SIG-M5 treated with dmso at 0.1 percent for 504 hours (cell line): ENCODE results near the gene PTPN22.

Experiments used
- DNase-seq: peaks from one replicate; lab custom pipeline; 2025; ENCODE audit not compliant: unreplicated experiment; lab: John Stamatoyannopoulos, UW

The PTPN22 gene

GRCh38 chr1:113887402-113888175 is 16.1 kb upstream of the PTPN22 start, which contains the start of gene BCL2L15:
BCL2L15 (minus strand) TSS chr1:113887581; CDS start chr1:113887375, 206 bp downstream.
- no peak for DNase-seq

- no peak for DNase-seq
These were observed 15.2 kb upstream of the PTPN22 start for GRCh38 chr1:113886417-113887401.

GRCh38 chr1:113881661-113882060 is 10.1 kb upstream of the PTPN22 start:
- DNase-seq = no peak

DNA sequence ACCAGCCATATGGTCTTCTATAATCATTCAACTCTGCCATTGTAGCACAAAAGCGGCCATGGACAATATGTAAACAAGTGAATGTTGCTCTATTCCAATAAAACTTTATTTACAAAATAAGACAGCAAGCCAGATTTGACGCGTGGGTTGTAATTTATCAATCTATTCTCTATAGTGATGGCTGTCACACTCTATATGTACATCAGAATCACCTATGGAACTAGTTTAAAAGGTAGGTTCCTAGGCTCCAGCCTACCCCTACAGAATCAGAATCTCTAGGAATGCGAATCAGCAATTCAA is 8.2 kb upstream of the PTPN22 start:
- DNase-seq = no peak

- no peak for DNase-seq
These were observed 4.7 kb upstream of the PTPN22 start for GRCh38 chr1:113876176-113876575.

- DNase-seq = no peak
These were observed 4.2 kb upstream of the PTPN22 start for GRCh38 chr1:113875714-113876113.

GRCh38 chr1:113874012-113874879 is 2.7 kb upstream of the PTPN22 start:
- peak; percentile 85 for DNase-seq

- DNase-seq = peak; percentile 89
These were observed 865 bp upstream of the PTPN22 start for GRCh38 chr1:113872219-113872935.

GRCh38 chr1:113870778-113871177 is 734 bp downstream of the PTPN22 start:
- no peak for DNase-seq

DNA sequence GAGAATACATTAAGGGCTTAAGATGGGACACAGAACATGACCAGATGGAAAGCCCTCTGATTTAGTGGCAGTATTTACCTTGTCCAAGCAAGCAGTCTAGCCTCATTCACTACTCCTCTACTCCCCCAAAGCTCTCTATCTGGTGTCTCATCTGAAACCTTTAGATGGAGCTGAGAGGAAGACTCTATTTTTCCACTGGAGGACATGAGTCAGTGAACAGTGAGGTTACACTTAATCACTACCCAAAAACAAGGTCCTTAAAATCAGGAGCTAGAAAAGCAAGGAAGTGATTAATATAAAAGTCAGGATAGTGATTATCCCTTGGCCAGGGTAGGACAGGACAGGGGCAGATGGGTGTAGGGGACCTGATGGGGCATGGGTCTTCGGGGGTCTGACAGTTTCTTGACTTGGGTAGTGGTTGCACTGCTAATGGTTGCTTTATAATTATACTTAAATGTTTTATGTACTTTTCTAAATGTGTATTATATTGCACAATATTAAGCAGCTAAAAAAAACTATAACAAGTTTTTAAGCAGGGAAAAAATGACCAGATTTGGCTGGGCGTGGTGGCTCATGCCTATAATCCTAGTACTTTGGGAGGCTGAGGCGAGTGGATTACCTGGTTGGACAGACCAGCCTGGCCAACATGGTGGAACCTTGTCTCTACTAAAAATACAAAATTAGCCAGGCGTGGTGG is 3.0 kb downstream of the PTPN22 start:
- no peak for DNase-seq

GRCh38 chr1:113861641-113862040 is 9.9 kb downstream of the PTPN22 start:
- DNase-seq = peak; percentile 31

GRCh38 chr1:113860891-113861290 is 10.6 kb downstream of the PTPN22 start:
- DNase-seq = no peak

DNA sequence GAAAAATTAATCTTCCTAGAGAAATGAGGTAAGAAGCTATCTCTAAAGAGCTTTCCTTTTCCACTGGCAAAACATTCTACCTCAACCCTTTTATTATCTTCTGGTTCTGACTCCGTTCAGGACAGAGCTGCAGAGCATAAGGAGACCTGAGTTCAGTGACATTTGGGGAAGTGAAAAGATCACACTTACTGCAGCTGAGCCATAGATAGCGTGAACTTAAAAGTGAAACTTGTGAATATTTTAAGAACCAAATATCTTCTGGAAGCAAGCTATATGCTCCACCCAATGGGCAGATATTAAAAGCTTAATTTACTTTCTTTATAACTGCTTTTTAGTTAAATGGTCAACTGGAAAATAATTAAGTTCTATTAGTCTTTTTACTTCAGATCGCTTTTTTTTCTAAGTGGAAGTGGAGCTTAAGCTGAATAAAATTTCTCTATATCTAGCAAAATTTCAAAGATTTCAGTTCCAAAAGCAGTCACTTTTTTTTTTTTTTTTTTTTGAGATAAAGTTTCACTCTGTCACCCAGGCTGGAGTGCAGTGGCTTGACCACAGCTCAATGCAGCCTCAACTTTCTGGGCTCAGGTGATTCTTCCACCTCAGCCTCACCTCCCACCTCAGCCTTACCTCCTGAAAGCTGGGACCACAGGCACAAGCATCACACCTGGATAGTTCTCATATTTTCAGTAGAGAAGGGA is 11.9 kb downstream of the PTPN22 start:
- peak; percentile 84 for DNase-seq

GRCh38 chr1:113858982-113859381 is 12.5 kb downstream of the PTPN22 start:
- no peak for DNase-seq

DNA sequence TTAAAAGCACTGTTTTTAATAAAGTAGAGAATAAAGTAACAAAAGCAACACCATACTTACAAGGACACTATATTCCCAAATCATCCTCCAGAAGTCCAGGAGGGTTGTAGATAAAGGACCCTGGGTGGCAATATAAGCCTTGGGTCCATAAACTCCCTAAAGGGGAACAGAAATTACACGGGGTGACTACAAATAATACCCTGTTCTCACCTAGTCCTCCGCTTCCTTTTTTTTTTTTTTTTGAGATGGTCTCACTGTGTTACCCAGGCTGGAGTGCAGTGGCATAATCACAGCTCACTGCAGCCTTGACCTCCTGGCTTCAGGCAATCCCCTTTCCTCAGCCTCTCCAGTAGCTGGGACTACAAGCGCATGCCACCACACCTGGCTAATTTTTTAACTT is 13.1 kb downstream of the PTPN22 start:
- DNase-seq = no peak

DNA sequence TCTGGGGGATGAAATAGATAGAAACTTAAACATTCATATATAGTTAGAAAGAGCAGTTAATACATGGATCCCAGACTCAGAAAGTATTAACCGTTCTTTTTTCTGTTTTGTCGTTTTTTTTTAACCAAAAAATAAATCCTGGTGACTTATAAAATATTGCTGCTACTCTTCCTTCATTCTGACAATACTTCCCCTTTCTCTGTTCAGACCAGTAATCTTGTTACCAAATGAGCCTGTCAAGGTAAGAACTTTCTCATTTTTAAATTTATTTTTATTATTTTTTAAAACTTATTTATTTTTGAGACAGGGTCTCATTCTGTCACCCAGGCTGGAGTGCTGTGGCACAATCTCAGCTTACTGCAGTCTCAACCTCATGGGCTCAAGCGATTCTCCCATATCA is 13.7 kb downstream of the PTPN22 start:
- DNase-seq = peak; percentile 31

DNA sequence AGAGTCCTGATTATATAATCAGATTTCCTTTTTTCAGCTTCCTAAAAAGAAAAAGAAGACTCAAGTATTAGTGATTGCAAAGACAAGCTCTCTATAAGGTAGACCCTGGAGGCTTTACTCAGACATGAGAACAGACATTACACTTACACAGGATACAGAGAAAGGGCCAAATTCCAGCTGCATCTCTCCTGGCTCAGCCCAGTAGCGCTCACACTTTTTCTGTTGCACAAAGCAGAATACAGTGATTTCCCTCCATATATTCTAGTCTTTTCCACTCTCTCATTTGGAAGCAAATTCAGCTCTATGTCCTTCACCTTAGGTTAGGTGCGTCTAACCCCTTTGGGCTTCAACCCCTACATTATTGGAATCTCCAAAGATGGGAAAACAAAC is 15.1 kb downstream of the PTPN22 start:
- DNase-seq = no peak

DNA sequence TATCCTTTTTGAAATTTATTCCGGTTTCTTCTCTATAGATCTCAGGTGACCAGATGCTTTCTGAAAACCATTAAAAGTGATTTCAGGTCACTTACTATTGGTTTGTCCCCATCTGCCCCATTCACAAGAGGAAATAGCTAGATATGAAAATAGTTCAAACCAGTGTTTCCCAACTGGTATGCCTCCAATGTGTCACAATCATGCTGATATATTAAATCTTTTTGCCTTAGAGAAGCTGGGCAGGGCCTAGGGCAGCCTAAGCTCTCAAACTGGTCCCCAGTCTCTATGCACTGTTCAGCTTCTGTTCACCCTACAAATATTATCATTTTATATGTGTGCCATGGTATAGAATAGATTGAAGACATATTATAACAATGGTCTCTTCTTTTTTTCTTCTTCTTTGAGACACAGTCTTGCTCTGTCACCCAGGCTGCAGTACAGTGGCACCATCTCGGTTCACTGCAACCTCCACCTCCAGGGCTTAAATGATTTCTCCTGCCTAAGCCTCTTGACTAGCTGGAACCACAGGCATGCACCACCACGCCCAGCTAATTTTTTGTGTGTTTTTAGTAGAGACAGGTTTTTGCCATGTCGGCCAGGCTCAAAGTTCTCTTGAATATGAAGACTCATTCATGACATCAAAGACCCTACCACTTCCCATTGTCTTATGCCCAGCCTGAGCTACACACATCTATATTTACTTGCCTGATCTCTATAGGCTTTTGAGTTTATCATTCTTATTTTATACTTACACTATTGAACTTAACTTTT is 15.7 kb downstream of the PTPN22 start:
- peak; percentile 53 for DNase-seq

DNA sequence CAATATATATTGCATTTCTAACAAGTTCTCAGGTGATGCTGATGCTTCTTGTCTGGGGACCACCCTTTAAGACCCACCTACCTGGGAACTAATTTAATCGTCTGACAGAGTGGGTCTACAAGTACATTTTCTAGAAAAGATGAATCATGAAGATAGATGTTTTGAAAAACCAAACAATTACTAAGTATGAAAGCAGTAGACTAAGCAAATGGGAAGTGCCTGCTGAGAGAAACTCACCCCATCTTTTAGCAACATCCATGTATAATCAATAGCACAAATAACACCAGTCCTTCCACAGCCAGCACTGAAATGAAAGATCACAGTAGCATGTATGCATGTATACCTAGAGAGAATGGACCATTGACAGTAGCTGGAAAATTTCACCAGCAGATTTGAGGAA is 17.3 kb downstream of the PTPN22 start:
- DNase-seq = no peak
